Type B pancreatic cell (in vitro differentiated cells): Measurements from ENCODE around the gene PIGX. TPM values are rescaled to one million over a fixed set of nuclear protein-coding genes. Genes with fewer than 3 reads are reported as not detected.
"Not testable (repeated sequence)": the region's sequence is repeated elsewhere in the genome, so short reads cannot be mapped to it uniquely, and the experiment has no call there.

Experiments
- DNase-seq: peaks from one replicate; pipeline ENCODE4 v3.0.0; 2021; ENCODE audit warnings: mixed read lengths; ENCODE audit not compliant: unreplicated experiment; ENCODE audit errors: extremely low spot score
- H3K27ac Mint-ChIP-seq: 2 replicates; pipeline ENCODE4 v1.8.0; 2021; ENCODE audit warnings: mild to moderate bottlenecking, mixed read lengths
- H3K27me3 Mint-ChIP-seq: 2 replicates; pipeline ENCODE4 v1.8.0; 2021; ENCODE audit warnings: mixed read lengths
- H3K36me3 Mint-ChIP-seq: 2 replicates; pipeline ENCODE4 v1.8.0; 2021; ENCODE audit warnings: mixed read lengths
- H3K4me1 Mint-ChIP-seq: one replicate; pipeline ENCODE4 v1.8.0; 2021; ENCODE audit warnings: mixed read lengths; ENCODE audit not compliant: unreplicated experiment
- H3K4me3 Mint-ChIP-seq: 2 replicates; pipeline ENCODE4 v1.8.0; 2021; ENCODE audit warnings: mild to moderate bottlenecking, mixed read lengths
- H3K9me3 Mint-ChIP-seq: 2 replicates; pipeline ENCODE4 v1.8.0; 2021; ENCODE audit warnings: mixed read lengths
- CTCF ChIP-seq: fragments of 200-600 bp; sonication (generic); conservative IDR thresholded peaks from 2 replicates; pipeline ENCODE4 v1.5.0; 2021; ENCODE audit warnings: antibody characterized with exemption, mild to moderate bottlenecking
- total RNA-seq: library from RNA; stranded (reverse); gene quantifications from 2 replicates; pipeline ENCODE4 v1.2.1, GENCODE V29; 2021; ENCODE audit warnings: low replicate concordance

Gene PIGX
- total RNA-seq, 1 donor from 2014 or later = 26.9 TPM

GRCh38 chr3:196707566-196707965, 4.6 kb upstream of the PIGX start:
- no peaks in the 10 kb centered on the region for H3K36me3 Mint-ChIP-seq
- no peak overlapping the region for H3K27ac Mint-ChIP-seq
- TF ChIP-seq CTCF = no peak
- no peak overlapping the region for H3K4me3 Mint-ChIP-seq
- H3K4me1 Mint-ChIP-seq = peaks cover 6% of the 10 kb centered on the region
- H3K9me3 Mint-ChIP-seq = no peaks in the 10 kb centered on the region
- DNase-seq = no peak
- no peaks in the 10 kb centered on the region for H3K27me3 Mint-ChIP-seq

DNA sequence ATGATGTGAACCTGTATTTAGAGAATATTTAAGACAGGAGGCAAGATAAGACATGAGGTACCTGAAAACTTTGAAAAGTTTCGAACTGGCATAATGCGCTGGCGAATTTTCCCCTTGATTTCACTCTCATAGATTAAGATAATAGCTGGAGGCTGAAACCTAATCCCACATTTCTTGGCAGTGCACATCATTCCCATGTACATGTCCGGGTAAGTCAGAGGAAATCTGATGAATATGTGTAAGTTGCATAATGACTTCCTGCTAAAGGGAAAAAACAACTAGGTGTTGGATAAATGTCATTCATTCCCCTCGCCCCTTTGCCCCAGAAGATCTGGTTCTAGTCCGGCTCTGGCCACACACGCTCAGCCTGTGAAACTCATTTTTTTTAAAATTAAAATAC, 3.7 kb upstream of the PIGX start:
- DNase-seq = no peak
- no peak overlapping the region for H3K27ac Mint-ChIP-seq
- TF ChIP-seq CTCF = no peak
- H3K9me3 Mint-ChIP-seq = no peaks in the 10 kb centered on the region
- no peaks in the 10 kb centered on the region for H3K36me3 Mint-ChIP-seq
- peaks cover 13% of the 10 kb centered on the region for H3K4me1 Mint-ChIP-seq
- no peak overlapping the region for H3K4me3 Mint-ChIP-seq
- no peaks in the 10 kb centered on the region for H3K27me3 Mint-ChIP-seq

DNA sequence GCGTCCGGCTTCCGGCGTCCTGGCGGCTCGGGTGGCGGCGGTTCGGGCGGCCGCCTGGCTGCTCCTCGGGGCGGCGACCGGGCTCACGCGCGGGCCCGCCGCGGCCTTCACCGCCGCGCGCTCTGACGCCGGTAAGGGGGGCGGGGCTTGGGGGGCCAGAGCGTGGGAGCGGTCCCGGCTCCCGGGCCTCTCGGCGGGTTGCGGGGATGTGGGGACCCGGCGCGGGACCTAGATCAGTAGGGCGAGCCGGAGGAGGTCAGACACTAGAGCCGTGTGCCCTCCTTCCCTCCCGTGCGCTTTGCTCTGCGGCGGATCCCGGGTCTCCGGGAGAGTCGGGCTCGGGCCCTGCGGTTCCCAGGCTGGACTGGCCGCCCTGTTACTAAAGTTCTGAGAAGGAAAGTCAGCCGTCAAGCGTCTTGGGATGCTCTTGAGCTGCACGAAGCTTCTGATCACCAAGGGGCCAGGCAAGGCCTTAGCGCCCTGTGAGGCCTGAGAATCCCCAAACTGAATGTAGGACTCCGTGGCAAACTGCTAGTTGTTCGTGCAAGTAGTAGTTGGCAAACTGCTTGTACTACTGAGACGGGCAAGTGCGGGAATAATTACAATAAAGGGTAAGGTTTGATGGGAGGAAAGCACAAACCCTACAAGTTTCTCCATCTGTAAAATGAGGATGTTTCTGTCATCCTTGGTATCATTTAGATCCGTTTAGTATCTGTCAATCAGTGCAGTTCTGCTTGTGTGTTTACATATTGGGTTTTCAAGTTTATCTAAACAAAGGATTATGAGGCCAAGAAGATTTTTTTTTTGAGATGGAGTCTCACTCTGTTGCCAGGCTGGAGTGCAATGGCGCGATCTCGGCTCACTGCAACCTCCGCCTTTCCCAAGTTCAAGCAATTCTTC, 587 bp downstream of the PIGX start:
- Mint-ChIP-seq H3K4me1 (peaks cover 14% of the 10 kb centered on the region), H3K27me3 (no peaks in the 10 kb centered on the region), H3K4me3 (peak overlapping the region; percentile 89), H3K36me3 (peaks cover 5% of the 10 kb centered on the region), H3K27ac (peak overlapping the region; percentile 80), H3K9me3 (no peaks in the 10 kb centered on the region)
- no peak for DNase-seq
- TF ChIP-seq CTCF = no peak

- H3K27ac Mint-ChIP-seq, H3K27me3 Mint-ChIP-seq, H3K4me3 Mint-ChIP-seq, H3K9me3 Mint-ChIP-seq, DNase-seq, H3K4me1 Mint-ChIP-seq: not testable (repeated sequence)
- H3K36me3 Mint-ChIP-seq = peaks cover 26% of the 10 kb centered on the region
Observed at GRCh38 chr3:196717162-196717561, 5.0 kb downstream of the PIGX start.

DNA sequence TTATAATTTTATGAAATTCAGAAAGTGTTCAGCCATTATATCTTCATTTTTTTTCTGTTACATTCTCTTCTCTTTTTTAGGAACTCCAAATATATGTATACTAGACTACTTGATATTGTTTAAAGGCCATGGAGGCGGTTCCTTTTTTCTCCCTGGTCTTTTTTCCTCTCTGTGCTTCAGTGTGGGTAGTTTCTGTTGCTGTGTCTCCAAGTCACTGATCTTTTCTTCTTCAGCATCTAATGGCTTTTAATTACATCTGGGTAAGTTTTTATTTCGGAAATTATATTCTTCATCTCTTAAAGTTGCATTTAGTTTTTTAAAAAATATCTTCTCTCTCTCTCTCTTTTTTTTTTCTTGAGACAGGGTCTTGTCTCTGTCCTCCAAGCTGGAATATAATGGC, 8.9 kb downstream of the PIGX start:
- Mint-ChIP-seq H3K27ac (no peak overlapping the region), H3K9me3 (no peaks in the 10 kb centered on the region), H3K4me1 (no peaks in the 10 kb centered on the region), H3K27me3 (no peaks in the 10 kb centered on the region), H3K36me3 (peaks cover 32% of the 10 kb centered on the region), H3K4me3 (no peak overlapping the region)
- no peak for TF ChIP-seq CTCF
- no peak for DNase-seq

DNA sequence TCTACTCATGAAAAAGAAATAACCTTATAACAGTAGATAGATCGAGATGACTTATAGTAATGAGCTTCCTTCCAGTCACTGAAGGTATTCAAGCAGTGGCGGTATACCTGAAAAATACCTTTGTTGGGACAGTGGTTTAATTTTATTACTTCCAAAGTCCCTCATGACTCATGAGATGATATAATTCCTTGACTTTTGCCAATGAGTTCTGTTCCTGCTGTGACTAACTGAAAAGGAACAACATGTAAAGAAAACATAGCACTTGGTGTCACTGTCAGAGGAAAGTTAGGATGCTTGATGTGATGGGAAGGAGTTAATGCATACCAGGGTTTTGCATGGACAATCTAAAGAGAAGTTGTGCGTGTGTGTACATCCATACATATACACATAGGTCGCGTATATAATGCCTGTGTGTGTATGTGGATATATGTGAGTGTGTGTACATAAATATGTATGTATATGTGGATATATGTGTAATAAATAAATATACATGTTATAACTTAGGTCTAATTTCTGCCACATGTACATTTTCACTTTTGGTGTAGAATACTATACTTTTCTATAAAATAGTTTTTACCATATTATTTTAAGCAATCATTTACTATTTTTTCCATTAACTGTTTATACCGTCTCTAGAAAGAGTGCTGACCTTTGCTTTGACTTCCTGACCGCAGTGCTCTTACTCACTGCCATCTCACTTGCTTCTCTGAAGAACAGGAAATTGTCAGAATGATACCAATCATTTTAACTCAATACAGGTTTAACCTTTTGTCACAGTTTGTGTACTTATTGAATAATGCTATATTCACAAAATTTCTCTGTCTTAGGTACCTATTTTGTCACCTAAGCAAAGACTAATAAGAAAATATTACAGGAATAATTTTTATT, 14.9 kb downstream of the PIGX start:
- Mint-ChIP-seq H3K27ac (no peak overlapping the region), H3K27me3 (no peaks in the 10 kb centered on the region), H3K36me3 (peaks cover 13% of the 10 kb centered on the region), H3K4me3 (no peak overlapping the region), H3K9me3 (no peaks in the 10 kb centered on the region), H3K4me1 (no peaks in the 10 kb centered on the region)
- no peak for TF ChIP-seq CTCF
- DNase-seq = no peak
